COLO668 (cell line): ENCODE results near the gene STEAP3.

Experiments used
- DNase-seq: peaks from one replicate; lab custom pipeline; 2025; ENCODE audit not compliant: unreplicated experiment; lab: John Stamatoyannopoulos, UW

STEAP3 gene

DNA sequence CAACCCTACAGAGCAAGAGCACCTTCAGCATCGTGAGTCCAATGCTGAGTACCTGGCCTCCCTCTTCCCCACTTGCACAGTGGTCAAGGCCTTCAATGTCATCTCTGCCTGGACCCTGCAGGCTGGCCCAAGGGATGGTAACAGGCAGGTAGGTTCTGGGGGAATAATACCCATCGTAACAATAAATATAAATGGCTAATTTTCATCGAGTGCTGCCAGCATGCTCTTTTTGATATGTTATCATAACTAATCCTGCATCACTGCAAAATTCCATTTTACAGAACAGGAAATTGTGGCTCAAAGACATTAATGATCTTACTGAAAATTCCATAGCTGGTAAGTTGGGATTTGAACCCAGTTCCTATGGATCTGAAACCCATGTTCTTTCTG, 22.2 kb downstream of the STEAP3 start:
- no peak for DNase-seq

DNA sequence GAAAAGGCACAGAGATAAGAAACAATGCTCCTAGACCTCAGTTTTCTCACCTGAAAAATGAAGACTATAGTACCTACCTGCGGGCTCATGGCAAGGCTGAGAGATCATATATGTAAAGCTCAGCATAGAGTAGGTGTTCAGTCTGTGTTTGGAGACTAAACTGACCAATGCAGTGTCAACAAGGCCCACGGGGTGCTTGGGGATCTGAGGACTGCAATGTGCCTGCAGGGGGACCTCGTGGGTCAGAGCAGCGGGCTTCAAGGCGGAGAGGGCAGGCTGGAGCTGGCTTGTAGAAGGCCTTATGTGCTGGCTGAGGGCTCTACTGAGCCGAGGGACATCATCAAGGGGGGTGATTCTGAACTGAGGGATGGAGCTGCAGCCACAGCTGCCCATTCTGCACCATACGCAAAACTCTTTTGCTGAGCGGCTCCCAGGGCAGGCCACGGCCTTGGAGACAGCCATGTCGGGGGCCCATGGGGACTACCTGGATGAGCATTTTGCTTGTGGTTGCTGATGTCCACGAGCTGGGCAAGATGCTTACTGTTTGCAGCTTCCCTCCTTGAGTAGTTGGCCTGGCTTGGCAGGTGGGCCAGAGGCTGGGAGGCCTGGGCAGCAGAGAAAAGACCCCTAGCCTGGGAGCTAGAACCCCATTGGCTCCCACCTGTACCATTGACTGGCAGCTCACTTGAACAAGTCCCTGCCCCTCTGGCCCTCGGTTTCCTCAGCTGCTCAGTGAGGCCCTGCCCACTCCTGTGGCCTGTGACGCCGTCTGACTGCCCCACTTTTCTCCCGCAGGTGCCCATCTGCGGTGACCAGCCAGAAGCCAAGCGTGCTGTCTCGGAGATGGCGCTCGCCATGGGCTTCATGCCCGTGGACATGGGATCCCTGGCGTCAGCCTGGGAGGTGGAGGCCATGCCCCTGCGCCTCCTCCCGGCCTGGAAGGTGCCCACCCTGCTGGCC, 23.5 kb downstream of the STEAP3 start:
- no peak for DNase-seq

DNA sequence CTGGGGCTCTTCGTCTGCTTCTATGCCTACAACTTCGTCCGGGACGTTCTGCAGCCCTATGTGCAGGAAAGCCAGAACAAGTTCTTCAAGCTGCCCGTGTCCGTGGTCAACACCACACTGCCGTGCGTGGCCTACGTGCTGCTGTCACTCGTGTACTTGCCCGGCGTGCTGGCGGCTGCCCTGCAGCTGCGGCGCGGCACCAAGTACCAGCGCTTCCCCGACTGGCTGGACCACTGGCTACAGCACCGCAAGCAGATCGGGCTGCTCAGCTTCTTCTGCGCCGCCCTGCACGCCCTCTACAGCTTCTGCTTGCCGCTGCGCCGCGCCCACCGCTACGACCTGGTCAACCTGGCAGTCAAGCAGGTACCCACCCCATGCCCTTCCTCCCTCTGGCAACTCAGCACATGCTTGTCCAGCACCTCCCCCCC, 24.2 kb downstream of the STEAP3 start:
- DNase-seq, result no peak

DNA sequence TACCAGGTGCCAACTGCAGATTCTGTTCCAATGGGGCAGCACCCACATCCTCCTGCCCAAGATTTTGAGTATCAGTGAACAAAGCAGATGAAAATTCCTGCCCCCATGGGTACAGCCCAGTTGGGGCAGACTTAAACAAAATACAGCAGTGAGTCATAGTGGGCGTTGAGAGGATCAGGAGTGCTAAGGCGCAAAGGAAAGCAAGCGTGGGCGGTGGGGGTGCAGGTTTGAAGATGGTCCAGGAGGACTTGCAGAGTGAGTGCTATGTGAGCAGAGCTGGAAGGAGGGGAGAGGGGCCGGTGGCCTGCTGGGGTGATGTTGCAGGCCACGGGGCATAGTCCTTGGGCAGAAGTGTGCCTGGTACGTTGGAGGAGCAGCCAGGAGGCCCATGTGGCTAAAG, 24.7 kb downstream of the STEAP3 start:
- no peak for DNase-seq

DNA sequence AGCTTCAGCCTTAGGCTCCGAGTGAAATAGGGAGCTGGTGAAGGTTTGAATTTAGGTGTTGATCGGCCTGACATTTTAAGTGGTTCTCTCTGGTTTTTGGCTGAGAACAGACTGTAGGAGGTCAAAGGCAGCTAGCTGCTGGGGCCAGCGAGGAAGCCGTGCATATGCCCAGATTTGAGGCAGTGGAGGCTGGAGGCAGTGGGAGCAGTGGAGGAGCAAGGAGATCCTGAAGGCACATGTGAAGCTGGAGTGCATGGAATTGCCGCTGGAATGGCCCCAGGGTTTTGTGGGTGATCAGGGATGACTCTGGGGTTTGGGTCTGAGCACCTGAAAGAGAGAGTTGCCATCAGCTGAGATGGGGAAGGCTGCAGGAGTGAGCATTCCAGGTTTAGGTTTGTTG, 25.1 kb downstream of the STEAP3 start:
- DNase-seq, result no peak

DNA sequence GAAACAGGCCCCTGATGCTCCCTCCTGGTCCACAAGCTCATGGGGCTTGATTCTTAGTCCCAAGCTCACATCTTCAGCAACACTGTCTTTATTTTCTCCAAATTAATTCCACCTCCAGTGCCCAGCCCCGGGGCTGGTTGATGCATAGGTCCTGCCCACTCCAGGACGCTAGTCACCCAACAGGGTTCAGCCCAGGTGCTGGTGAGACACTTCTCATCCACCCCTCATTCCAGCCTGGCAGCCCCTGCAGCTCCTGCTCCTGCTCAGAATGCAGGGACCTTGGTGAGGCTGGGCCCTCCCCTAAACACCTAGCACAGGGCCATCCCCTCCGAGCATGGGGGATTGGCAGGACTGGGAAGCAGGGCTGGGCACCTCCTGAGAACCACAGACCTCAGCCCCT, 25.7 kb downstream of the STEAP3 start:
- DNase-seq, result no peak

DNA sequence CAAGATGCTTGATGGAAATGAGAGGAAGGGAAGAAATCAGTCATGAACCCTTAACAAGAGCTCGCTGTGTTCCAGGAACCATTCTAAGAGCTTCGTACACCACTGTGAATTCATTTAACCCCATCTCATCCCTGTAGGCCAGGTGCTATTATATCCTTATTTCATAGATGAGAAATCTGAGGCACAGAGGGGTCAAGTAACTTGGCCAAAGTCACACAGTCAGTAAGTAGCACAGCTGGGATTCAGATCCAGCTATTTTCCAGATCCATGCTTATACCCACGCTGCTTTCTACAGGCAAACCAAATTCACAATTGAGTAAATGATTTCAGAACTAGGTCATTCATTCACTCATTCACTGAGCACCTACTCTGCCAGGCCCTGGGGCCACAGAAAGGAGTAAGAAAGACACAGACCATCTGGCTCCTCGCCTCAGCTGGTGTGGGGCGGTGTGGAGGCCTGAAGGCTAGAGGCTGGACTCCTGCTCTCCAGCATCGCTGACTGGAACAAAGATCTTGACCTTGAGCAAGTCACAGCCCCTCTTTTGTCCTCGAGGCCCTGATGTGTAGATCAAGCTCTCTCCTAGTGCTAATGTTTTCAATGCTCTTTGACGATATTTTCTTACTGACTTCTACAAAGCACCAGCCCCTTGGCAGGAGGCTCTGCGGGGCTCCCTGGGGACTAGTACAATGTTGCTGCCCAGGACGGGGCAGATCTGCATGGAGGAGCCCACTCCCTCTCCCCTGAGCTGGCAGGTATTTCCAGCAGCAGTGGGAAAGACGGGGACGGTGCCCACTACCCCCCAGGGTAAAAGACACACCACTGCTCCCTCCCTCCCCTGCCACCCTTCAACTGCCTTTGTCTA, 26.5 kb downstream of the STEAP3 start:
- no peak for DNase-seq

DNA sequence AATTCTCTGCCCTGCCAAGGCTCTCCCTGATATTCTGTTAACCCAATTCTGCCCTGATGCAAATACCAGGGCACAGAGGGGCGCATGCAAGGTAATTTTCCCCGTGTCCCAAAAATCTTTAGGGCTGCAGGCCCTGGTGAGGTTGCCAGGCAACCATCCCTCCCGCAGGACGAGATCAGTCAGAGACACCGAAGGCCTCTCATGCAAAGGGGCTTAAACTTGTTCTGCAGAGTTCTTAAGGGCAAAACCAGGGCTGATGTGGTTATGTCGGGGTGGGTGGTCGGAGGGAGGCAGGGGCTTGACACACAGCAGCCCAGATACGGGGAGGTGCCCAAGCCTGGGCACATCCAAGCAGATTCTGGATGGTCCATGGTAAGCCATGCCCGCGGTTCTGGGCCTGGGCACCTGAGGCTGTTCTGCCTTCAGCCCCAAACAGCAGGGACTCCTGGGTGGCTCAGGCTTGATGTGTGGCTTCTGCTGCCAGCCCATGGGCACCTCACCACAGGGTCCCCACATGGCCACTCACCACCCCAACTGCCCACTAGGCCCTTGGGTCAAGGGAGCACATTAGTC, 27.2 kb downstream of the STEAP3 start:
- DNase-seq, result no peak

DNA sequence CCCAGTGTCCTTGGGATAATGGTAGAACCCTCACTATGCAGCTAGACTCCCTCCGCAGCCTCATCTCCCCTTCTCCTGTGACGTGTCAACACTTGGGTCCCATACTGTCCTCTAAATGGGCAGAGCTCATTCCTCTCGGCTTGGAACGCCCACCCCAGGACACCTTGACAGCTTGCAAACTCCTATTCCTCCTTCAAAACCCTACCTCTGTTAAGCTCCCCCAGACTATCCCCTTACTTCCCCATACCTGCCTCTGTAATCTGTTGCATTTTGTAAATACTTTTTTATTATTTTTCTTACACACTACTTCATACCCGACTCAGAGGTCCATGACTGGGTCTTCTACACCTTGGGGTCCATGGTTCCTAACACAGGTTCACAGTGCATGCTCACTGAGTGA, 28.0 kb downstream of the STEAP3 start:
- no peak for DNase-seq

DNA sequence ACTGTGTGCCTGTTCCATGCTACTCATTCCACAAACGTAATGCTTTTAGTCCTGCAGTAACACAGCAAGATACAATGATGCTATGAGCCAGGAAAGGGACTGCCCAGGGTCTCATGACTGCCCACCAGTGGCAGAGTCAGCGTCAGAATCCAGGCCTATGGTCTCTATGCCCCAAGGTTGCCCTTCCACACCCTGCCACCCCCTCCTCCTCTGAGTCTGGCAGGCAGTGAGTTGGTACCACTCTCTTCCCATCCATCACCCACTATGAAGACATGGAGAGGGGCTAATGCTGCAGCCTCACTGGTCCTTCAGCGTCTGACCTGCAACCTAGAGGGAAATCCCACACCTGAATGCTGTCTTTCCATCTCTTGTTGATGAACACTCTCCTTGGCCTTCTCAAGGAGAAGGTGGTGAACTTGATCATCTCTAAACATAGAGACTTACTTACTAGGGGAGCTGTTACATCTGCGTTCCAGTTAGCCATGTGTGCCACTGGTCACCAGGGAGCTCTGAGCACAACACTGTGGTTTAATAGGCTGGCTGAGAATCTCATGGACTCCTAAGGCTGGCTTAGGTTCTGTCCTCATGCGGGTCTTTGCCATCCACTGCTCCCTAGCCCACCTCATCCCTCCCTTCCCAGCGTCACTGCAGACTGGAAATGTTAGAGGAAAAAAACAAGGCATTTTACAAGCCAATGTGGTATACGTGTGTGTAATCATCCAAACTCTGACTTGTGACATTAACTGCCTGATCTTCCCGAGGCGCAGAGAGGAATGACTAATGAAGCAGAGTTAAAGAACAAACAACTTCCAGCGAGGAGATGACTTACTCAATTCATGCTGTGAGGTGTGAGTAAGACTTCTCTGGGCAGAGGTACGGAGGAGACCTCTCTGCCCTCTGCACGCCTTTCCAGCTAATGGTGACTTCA, 28.8 kb downstream of the STEAP3 start:
- no peak for DNase-seq

DNA sequence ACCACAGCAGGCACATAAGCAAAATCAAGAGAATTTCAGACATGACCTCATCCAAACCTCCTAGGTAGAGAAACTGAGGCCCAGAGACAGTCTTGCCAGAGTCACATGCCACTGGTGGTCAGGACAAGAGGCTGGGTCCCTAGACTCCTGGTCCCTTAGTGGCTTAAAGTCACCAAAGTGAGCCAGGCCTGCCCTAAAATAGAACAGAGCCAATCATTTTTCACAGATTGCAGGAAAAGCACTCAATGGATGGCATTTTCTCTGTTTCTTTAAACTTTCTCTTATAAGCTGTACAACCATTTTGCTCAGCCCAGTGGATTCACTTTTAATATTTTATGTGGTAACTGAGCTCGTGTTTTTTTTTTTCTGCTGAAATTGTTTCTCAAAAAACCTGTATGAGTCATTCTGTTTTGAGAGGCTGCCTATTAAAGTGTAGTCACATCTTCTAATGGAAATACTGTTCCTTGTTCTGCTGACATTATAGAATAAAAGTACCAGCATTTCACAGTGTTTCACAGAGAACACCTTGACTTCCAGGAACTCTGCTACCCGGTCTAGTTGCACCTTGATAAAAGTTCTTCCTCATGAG, 29.6 kb downstream of the STEAP3 start:
- DNase-seq, result no peak

DNA sequence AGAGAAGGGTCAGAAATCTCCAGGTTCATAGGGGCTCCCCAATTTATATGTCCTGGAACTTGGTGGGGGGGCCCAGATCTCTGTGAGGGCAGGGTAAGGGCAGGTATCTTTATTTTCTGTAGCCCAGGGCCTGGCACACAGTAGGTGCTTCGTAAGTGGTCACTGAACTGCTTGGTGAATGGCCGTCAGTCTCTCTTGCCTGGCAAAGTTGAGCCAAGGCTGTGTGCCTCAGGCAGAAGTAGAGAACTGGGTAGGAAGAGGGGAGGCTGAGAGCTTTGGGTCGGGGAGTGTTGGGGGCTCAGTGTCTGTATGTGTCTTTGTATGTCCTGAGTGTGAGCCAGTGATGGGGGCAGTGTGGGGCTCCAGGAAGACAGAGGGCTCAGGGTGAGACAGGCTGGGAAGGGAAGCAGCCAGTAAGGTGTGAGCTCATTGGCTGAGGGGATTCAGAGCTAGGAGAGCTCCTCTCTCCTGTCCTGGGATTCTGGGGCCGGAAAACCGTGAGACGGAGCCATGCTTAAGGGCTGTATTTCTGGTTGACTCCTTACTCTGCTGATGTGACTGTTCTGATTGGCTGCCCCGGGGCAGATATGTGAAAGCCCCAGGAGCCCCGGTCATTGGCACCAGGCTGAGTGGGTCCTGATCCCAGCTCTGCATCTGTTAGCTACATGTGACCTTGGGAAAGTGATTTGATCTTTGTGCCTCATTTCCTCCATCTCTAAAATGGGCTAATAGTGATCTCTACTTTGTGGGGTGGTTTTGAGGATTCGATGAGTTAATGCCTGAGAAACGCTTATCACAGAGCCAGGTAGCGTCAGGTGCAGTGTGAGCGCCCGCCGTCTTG, 30.3 kb downstream of the STEAP3 start:
- no peak for DNase-seq

DNA sequence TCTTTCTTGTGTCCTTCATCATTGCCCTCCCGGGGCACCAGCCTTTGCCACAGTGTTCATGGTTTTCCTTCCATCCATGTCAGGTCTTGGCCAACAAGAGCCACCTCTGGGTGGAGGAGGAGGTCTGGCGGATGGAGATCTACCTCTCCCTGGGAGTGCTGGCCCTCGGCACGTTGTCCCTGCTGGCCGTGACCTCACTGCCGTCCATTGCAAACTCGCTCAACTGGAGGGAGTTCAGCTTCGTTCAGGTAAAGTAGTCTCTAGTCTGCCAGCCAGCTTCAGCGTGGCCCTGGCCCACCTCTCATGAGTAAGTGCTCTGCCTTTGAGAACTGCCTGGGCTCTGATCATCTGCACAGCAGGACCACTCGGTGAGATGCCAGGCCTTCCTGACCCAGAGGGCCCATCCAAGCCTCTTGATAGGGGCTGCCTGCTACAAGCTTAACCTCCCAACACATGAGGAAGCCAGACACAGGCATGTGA, 31.0 kb downstream of the STEAP3 start:
- DNase-seq, result no peak

DNA sequence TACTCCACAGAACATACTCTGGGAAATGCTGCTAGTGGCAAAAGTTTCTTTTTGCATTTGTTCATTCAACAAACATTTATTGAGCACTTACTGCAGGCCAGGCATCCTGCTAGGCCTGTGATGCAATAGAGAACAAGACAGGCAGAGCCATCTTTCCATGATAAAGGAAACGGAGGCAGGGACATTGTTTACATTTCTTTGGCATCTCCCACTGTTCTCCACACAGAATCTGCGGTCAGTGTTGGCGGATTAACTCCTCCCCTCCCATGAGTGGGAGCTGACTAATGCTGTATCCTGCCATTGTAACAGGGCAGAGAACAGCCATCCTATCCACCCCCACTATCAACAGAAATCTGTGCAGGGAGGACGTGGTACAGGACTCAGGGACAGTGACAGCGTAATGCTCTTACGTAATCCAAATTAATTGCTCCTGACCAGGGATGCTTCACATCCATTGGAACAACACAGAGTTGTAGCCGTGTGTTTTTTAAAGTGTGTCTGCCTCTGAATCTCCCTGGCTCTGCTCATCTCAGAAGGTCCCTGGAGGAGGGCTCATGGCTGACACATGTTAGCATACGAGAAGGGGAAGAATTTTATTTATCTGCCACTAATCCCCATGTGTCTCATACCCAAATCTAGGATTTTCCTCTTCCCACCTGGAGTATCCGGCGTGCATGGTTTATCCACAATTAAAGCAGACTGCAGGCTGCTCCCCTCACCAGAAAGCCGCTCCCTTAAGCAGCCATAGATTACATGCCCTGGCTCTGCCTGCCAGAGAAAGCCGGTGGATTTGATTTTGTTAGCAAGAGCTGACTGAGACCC, 32.3 kb downstream of the STEAP3 start:
- DNase-seq, result peak; percentile 24

DNA sequence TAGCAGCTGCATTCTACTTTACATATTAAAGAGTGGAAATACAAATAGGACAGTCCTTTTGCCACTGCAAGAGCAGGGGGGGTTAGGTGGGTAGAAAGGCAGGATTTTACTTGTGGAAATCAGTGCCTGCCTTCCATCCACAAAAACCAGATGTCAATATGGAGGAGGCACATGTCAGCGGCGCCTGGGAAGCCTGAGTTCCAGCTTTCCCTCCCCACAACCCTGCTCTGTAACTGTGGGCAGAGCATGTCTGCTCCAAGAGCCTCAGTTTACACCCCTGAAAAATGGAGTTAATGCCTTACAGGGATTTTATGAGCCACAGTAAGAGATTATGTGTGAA, 32.9 kb downstream of the STEAP3 start:
- DNase-seq, result no peak

DNA sequence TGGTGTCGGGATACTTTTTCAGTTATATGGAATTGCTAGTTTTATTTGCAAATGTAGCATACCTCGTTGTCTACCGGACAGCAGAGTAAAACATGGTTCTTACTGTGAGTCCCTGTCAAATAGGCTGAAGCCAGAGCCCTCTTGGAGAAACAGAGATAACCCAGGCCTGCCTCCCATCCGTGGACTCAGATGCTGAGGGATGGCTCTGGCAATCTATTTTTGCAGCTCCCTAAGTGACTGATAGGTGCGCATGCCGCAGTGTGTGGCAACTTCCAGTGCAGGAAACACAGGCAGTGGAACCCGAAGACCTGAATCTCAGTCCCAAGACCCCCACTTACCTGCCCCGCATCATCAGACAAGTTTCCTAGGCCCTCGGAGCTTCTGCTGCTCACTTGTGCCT, 33.6 kb downstream of the STEAP3 start:
- no peak for DNase-seq

DNA sequence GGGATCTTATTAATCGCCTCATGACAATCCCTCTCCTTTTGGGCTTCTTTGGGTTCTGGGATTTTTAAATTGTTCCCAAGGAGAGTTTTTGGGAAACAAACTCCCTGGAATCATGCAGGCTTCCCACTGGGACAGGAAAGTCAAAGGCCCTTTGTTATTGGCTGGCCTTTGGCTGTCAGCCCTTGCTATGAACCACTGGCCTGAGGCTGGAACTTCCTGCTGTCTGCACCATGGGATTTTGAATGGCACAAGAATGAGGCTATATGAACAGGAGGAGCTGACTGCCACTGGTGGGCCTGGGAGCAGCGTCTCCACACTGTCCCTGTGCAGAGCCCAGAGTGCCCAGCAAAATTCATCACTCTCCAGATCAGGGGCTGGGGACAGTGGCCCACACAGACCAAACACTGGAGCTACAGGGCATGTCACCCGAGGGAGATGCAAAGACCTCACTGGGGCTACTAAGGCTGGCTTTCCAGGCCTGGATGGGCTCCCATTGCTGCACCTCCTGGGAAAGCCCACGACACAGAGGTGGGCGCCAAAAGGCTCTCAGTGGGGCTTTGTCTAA, 35.7 kb downstream of the STEAP3 start:
- DNase-seq, result no peak
